AG09309 (cell line): ENCODE data around the gene SERTAD2.

Experiments used
- DNase-seq: peaks from one replicate; pipeline ENCODE4 v3.0.0-alpha.2; 2010; ENCODE audit warnings: low read depth
- H3K4me3 ChIP-seq: 2 replicates; pipeline ENCODE4 v1.5.1; 2011; ENCODE audit warnings: mild to moderate bottlenecking, low read depth, low read length, moderate library complexity; ENCODE audit not compliant: control insufficient read depth
- TF ChIP-seq, protein P1 (sequence below): IDR thresholded peaks from 2 replicates; pipeline ENCODE4 v1.5.1; 2011; ENCODE audit warnings: mild to moderate bottlenecking, low read depth, low read length, inconsistent platforms; ENCODE audit not compliant: insufficient read depth, control insufficient read depth; ENCODE audit errors: missing control alignments

The SERTAD2 gene

DNA sequence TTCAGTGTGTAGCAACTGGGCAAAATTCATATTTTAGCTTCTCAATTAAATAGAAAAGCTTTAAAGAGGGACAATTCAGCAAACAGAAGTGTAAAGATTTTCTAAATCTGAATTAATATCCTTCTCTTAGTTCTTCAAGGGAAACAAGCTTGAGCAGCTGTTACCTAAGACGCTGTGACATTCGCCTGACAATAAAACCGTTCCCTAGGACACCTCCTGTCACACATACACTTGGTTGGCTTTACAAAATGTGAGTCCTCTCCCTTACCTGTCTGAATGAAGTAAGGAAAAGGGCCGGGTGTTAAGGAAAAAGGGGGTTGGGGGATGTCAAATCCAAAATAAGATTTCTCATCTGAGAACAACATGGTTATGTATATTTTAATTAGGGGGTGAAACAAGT lies 2.1 kb downstream of the SERTAD2 start:
- DNase-seq, result no peak
- H3K4me3 ChIP-seq, result peak overlapping the region; percentile 89
- TF ChIP-seq, protein P1, sequence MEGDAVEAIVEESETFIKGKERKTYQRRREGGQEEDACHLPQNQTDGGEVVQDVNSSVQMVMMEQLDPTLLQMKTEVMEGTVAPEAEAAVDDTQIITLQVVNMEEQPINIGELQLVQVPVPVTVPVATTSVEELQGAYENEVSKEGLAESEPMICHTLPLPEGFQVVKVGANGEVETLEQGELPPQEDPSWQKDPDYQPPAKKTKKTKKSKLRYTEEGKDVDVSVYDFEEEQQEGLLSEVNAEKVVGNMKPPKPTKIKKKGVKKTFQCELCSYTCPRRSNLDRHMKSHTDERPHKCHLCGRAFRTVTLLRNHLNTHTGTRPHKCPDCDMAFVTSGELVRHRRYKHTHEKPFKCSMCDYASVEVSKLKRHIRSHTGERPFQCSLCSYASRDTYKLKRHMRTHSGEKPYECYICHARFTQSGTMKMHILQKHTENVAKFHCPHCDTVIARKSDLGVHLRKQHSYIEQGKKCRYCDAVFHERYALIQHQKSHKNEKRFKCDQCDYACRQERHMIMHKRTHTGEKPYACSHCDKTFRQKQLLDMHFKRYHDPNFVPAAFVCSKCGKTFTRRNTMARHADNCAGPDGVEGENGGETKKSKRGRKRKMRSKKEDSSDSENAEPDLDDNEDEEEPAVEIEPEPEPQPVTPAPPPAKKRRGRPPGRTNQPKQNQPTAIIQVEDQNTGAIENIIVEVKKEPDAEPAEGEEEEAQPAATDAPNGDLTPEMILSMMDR, result no peak

DNA sequence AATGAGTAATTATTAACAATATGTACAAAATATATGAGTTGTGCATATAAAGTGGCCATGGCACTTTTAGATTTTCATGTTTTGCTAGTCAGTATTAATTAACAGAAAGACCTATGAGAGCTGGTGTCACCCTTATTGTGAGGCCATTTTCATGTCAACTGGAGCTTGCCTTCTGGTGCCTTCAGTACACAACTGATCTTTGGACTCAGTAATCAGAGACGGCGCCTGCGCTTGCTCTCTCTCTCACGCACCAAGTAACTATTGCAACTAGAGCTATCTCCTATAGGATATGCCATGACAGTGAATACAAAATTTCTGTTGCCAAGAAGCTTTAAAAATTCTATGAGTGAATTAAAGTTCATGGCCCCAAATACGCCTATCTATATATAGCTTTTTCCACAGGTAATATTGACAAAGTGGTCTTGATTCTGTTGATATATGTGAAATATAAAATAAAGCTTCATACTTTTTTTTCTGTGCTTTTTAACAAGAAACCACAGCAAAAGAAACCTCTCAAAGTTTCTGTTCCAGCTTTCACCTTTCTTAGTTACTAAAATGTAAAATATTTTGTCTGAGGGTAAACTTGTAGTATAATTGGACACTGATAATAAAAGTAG lies 2.9 kb downstream of the SERTAD2 start:
- TF ChIP-seq, protein P1, result no peak
- DNase-seq, result no peak
- H3K4me3 ChIP-seq, result no peak overlapping the region; the same call in 1 of the 2 replicates

GRCh38 chr2:64650296-64650695 lies 3.4 kb downstream of the SERTAD2 start:
- DNase-seq, result no peak
- H3K4me3 ChIP-seq, result no peak overlapping the region
- TF ChIP-seq, protein P1, result no peak

DNA sequence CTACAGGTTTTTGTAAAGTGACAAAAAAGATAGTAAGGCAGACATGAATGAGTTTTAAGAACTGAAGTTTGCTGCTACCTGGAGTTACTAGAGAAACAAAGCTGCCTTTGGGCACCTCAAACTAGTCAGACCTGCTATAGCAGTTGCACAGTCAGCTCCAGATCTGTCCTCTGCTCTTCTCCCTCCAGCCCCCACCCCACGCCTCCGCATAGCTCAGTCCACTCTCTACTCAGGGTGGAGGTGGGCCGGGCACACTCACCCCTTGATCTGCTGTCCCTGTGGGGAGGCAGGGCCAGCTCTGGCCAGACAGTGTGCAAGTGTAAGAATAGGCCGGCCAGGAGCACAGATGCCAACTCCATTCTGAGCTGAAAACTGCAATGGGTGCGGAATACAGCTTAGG lies 4.1 kb downstream of the SERTAD2 start:
- H3K4me3 ChIP-seq, result no peak overlapping the region
- DNase-seq, result no peak
- TF ChIP-seq, protein P1, result no peak

- no peak for DNase-seq
- H3K4me3 ChIP-seq, result no peak overlapping the region
Measured at GRCh38 chr2:64649013-64649484, 4.7 kb downstream of the SERTAD2 start.

GRCh38 chr2:64646007-64646880 lies 7.5 kb downstream of the SERTAD2 start:
- H3K4me3 ChIP-seq, result no peak overlapping the region
- DNase-seq, result no peak
- TF ChIP-seq, protein P1, result peak; percentile 93

More at GRCh38 chr2:64649013-64649484, 4.7 kb downstream of the SERTAD2 start:
- TF ChIP-seq, protein P1, result no peak
